OCI-LY1 (cell line): ENCODE results near the gene TTC19.

ENCODE experiments used
- H2AFZ ChIP-seq: fragments of 200-600 bp; sonication (generic), shearing (Covaris generic); 2 replicates; pipeline ENCODE4 v1.6.0; 2014; ENCODE audit warnings: antibody characterized with exemption, mild to moderate bottlenecking, low read length
- H3F3A ChIP-seq: fragments of 200-600 bp; sonication (generic), shearing (Covaris generic); 2 replicates; pipeline ENCODE4 v1.6.0; 2014; ENCODE audit warnings: mild to moderate bottlenecking, antibody characterized with exemption, low read length, moderate library complexity; ENCODE audit not compliant: insufficient read depth
- H3K27ac ChIP-seq: fragments of 200-600 bp; sonication (generic); 2 replicates; pipeline ENCODE4 v1.5.1; 2014; ENCODE audit warnings: low read length, mixed run types, mild to moderate bottlenecking, low read depth; ENCODE audit not compliant: poor library complexity, severe bottlenecking
- H3K27me3 ChIP-seq: fragments of 200-600 bp; sonication (generic); 2 replicates; pipeline ENCODE4 v1.6.0; 2014; ENCODE audit warnings: antibody characterized with exemption, mild to moderate bottlenecking, low read length, moderate library complexity; ENCODE audit not compliant: insufficient read depth
- H3K36me3 ChIP-seq: fragments of 200-600 bp; sonication (generic); 2 replicates; pipeline ENCODE4 v1.6.1; 2014; ENCODE audit warnings: mild to moderate bottlenecking, antibody characterized with exemption, low read length, moderate library complexity, mixed read lengths; ENCODE audit not compliant: insufficient read depth
- H3K4me1 ChIP-seq: fragments of 200-600 bp; sonication (generic); 2 replicates; pipeline ENCODE4 v1.5.1; 2014; ENCODE audit warnings: mild to moderate bottlenecking, low read length, moderate library complexity; ENCODE audit not compliant: insufficient read depth, severe bottlenecking
- H3K4me2 ChIP-seq: fragments of 200-600 bp; sonication (generic), shearing (Covaris generic); 2 replicates; pipeline ENCODE4 v1.6.1; 2014; ENCODE audit warnings: low read length
- H3K4me3 ChIP-seq: fragments of 200-600 bp; sonication (generic); 2 replicates; pipeline ENCODE4 v1.5.1; 2014; ENCODE audit warnings: low read length, low read depth, mild to moderate bottlenecking, mixed read lengths; ENCODE audit not compliant: poor library complexity, severe bottlenecking
- H3K79me2 ChIP-seq: fragments of 200-600 bp; shearing (Covaris generic); 2 replicates; pipeline ENCODE4 v1.6.1; 2016; ENCODE audit warnings: mixed run types, low read length, mixed read lengths; ENCODE audit not compliant: insufficient read depth
- H3K9ac ChIP-seq: fragments of 200-600 bp; sonication (generic), shearing (Covaris generic); 2 replicates; pipeline ENCODE4 v1.6.1; 2014; ENCODE audit warnings: mild to moderate bottlenecking, low read length, mixed read lengths
- H3K9me2 ChIP-seq: fragments of 200-600 bp; sonication (generic), shearing (Covaris generic); 2 replicates; pipeline ENCODE4 v1.6.1; 2014; ENCODE audit warnings: low read depth, mild to moderate bottlenecking, low read length, mixed read lengths
- H3K9me3 ChIP-seq: fragments of 200-600 bp; shearing (Covaris generic); 2 replicates; pipeline ENCODE4 v1.6.1; 2014; ENCODE audit warnings: low read length, mixed read lengths
- H4K20me1 ChIP-seq: fragments of 200-600 bp; sonication (generic), shearing (Covaris generic); 2 replicates; pipeline ENCODE4 v1.6.0; 2016; ENCODE audit warnings: mild to moderate bottlenecking, low read length; ENCODE audit not compliant: insufficient read depth
- CTCF ChIP-seq: fragments of 200-600 bp; sonication (generic), shearing (Covaris generic); IDR thresholded peaks from 2 replicates; pipeline ENCODE4 v1.5.1; 2017; ENCODE audit warnings: mild to moderate bottlenecking, antibody characterized with exemption, low read length, moderate library complexity, mixed read lengths
- EZH2 ChIP-seq: fragments of 200-600 bp; sonication (generic), shearing (Covaris generic); IDR thresholded peaks from 2 replicates; pipeline ENCODE4 v1.8.0; 2017; ENCODE audit warnings: borderline replicate concordance, mixed run types, mild to moderate bottlenecking, antibody characterized with exemption, low read length, moderate library complexity, mixed read lengths

Gene TTC19

GRCh38 chr17:16073845-16074244, 74.2 kb downstream of the TTC19 start:
- Histone ChIP-seq H3K4me1 (no peaks in the 10 kb centered on the region), H2AFZ (no peak overlapping the region), H4K20me1 (no peaks in the 10 kb centered on the region), H3K27me3 (no peaks in the 10 kb centered on the region), H3F3A (no peaks in the 10 kb centered on the region), H3K36me3 (peaks cover 83% of the 10 kb centered on the region), H3K27ac (no peak overlapping the region), H3K4me2 (no peak overlapping the region), H3K79me2 (no peaks in the 10 kb centered on the region), H3K4me3 (no peak overlapping the region), H3K9ac (no peak overlapping the region), H3K9me3 (no peaks in the 10 kb centered on the region), H3K9me2 (no peaks in the 10 kb centered on the region)
- TF ChIP-seq EZH2 = no peak
- no peak for TF ChIP-seq CTCF

GRCh38 chr17:16074423-16074822, 74.8 kb downstream of the TTC19 start:
- peaks cover 83% of the 10 kb centered on the region for H3K36me3 ChIP-seq
- H3K9me3 ChIP-seq = no peaks in the 10 kb centered on the region
- no peaks in the 10 kb centered on the region for H4K20me1 ChIP-seq
- no peaks in the 10 kb centered on the region for H3K27me3 ChIP-seq
- TF ChIP-seq EZH2 (no peak), CTCF (no peak)
- no peak overlapping the region for H3K4me2 ChIP-seq
- no peaks in the 10 kb centered on the region for H3F3A ChIP-seq
- H3K9me2 ChIP-seq = no peaks in the 10 kb centered on the region
- H2AFZ ChIP-seq = no peak overlapping the region
- no peak overlapping the region for H3K27ac ChIP-seq
- H3K79me2 ChIP-seq = no peaks in the 10 kb centered on the region
- H3K4me3 ChIP-seq = no peak overlapping the region
- no peaks in the 10 kb centered on the region for H3K4me1 ChIP-seq
- H3K9ac ChIP-seq = no peak overlapping the region

- Histone ChIP-seq H3K36me3 (peaks cover 80% of the 10 kb centered on the region), H3K4me1 (no peaks in the 10 kb centered on the region), H3K9me3 (no peaks in the 10 kb centered on the region), H2AFZ (no peak overlapping the region), H3K4me3 (no peak overlapping the region), H3K9ac (no peak overlapping the region), H3K27ac (no peak overlapping the region), H3F3A (no peaks in the 10 kb centered on the region), H3K4me2 (no peak overlapping the region), H3K27me3 (no peaks in the 10 kb centered on the region), H3K9me2 (no peaks in the 10 kb centered on the region), H3K79me2 (no peaks in the 10 kb centered on the region), H4K20me1 (no peaks in the 10 kb centered on the region)
- TF ChIP-seq EZH2 (no peak), CTCF (no peak)
These were observed 76.3 kb downstream of the TTC19 start for GRCh38 chr17:16075949-16076348.
